ENCODE data around the gene TCHP.

TCHP gene

DNA sequence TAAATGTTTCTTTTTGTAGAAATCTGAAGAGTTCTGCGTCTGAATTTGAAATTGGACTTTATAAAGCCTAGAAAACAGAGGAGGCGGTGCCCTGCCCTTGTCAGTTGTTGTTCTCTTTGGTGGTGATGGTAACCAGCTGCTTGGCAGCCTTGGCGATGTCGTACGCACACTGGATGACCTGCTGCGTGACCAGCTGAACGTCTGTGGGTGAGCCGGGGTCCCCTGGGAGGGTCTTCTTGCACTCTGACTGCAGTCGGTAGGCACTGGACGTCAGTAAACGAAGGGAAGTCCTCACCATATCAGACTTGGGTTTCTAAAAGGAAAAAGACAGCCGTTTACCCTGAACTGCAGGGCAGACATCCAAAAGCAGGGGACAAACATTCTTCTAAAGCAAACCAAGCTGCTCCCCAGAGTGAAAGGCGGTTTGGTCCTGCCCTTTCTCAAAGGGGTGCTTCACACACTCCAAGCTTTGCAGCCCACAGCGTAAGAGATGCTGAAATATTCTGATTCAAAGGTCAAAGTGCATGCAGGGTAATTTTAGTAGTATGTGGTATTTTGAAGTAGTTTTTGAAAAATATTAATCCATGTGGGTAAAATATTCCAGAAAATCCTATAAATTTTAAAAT is 32.9 kb downstream of the TCHP start:
- no peak for DNase-seq (ENCODE audit: low read depth)

DNA sequence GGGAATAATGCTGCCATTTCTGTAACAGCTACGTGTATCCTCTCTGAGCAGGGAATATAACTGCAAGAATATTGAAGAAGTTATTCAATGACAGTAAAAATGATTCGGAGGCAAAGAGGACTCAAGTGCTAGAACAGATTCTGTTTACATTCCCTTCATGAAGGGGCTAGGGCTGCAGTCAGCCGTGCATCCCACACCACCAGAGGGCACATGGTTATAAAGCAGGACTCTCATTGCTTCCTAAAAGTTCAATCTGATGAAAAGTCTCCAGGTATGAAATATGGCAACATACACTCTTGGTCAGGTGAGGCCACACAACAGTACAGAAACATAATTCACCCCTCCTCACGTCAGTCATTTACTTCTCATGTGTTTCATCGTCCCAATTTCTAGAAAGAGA is 34.0 kb downstream of the TCHP start:
- DNase-seq (ENCODE audit: low read depth) = no peak

DNA sequence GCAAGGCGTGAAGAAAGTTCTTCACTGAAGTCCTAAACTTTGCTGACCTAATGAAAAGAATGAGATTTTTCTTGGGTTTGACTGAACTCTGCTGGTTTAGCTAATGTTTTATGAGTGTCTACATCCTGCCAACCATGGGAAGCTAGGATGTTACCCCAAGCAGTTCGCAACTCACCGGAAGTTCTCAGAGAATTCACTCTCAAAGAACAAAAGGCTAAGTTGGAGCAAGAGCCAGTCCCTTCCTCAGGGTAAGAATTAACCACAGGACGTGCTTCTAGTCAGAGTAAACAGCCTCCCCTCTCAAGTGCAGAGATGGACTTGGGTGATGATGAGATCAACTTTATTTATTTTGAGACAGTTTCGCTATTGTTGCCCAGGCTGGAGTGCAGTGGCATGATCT is 37.3 kb downstream of the TCHP start:
- DNase-seq (ENCODE audit: low read depth) = no peak

- no peak for DNase-seq (ENCODE audit: low read depth)
Observed at GRCh38 chr12:109938947-109939346, 38.9 kb downstream of the TCHP start.

DNA sequence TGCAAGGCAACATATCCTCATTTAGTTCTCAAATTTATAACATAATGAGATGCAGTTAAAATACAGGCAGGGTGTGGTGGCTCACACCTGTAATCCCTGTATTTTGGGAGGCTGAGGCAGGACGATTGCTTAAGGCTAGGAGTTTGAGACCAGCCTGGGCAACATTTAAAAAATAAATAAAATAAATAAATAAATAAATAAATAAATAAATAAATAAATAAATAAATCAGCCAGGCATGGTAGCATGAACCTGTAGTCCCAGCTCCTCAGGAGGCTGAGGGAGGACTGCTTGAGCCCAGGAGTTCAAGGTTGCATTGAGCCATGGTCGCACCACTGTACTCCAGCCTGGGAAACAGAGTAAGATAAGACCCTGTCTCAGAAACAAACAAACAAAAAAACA is 39.4 kb downstream of the TCHP start:
- DNase-seq (ENCODE audit: low read depth) = no peak

GRCh38 chr12:109940339-109940923 is 40.4 kb downstream of the TCHP start:
- DNase-seq (ENCODE audit: low read depth) = no peak

GRCh38 chr12:109943811-109944210 is 43.7 kb downstream of the TCHP start:
- no peak for DNase-seq (ENCODE audit: low read depth)

- DNase-seq (ENCODE audit: low read depth) = no peak
Observed at GRCh38 chr12:109944561-109945359, 44.7 kb downstream of the TCHP start.

DNA sequence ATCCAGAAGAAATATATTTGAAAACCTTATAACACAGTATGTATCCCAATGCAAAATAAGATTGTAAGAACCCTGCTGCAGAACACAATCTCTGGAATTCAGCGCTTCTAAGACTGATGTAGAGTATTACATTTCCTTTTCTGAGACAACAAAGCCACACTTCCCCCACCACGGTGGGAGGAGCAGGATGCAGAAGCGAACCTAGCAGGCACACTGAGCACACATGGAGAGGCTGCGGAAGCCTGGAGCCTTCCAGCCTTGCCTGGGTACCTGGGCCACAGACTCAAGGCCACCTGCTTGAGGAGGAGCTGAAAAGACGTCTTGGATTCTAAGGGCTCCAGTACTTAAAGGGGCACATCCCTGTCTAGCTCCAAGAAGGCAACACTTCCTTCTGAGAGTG is 46.4 kb downstream of the TCHP start:
- DNase-seq (ENCODE audit: low read depth) = no peak

DNA sequence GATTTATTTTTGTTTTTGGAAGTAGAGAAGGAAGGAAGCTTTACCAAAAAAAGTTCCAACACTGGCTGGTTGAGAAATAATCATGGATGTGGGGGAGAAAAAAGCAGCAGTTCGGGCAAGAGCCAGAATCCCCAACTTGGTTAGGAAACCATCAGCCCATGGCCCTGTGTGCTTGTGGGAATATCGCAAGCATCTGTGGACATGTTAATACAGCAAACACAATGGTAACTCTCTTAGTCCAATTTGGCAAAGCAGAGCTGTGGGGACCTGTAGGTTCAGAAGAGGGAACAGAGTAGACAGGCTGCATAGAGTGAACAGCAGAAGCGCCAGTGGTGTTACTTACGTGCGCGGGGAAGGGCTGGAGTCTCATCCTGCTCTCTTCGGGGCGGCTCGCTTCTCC is 46.8 kb downstream of the TCHP start:
- DNase-seq (ENCODE audit: low read depth) = no peak

DNA sequence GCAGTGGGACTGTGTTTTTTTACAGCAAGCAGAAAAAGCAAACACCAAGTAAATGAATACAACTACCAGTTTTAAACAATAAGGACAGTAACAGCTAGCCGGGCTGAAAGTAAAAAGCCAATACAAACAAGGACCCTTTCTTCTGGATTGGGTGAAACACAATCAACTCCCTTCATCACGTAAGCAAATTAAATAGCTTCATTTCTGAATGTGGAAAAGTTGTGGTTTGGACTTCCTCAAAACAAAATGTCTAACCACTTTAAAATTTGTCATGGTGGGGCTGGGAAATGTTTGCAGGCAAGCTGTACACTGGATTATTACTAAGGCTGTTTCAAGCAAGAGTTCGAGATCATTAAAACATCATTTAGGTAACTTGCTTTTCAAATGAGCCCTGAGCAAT is 47.4 kb downstream of the TCHP start:
- no peak for DNase-seq (ENCODE audit: low read depth)

GRCh38 chr12:109948368-109948767 is 48.3 kb downstream of the TCHP start:
- no peak for DNase-seq (ENCODE audit: low read depth)

DNA sequence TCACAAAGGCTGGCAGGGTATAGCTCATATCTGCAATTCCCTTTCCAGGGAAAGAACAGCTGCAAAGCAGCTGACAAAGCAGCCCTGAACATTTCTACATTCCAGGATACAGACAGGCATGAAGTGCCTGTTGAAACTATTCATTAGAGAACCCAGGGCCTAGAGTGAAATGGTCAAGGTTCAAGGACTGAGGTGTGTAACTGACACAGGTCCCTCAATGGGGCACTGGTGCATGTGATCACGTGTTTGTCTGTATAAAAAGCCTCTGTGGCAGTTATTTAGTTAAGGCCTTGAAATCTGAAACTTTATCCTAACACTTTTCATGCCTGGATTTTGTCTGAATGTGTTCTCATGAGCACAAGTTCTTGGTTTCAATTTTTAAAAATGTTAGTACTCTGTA is 49.0 kb downstream of the TCHP start:
- no peak for DNase-seq (ENCODE audit: low read depth)

- no peak for DNase-seq (ENCODE audit: low read depth)
Observed at GRCh38 chr12:109950625-109951024, 50.6 kb downstream of the TCHP start.

DNA sequence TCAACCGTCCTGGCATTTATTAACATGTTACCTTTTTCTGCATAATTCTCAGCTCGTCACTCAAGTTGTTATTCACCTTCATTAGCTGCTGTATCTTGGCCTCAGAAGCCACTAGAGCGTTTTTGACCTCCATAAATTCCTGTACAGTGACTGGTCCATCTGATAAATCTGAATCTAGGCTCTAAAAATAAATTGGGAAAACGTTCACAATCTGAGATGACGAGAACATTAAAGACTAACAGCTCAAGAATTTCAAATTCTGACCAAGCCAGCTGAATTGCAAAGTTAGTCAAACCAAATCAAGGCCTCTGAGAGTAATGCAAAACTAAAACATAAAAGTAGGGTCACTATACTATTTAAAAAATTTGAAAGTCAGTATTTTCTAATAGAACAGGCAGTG is 51.1 kb downstream of the TCHP start:
- no peak for DNase-seq (ENCODE audit: low read depth)

GRCh38 chr12:109951751-109952150 is 51.7 kb downstream of the TCHP start:
- DNase-seq (ENCODE audit: low read depth) = no peak

DNA sequence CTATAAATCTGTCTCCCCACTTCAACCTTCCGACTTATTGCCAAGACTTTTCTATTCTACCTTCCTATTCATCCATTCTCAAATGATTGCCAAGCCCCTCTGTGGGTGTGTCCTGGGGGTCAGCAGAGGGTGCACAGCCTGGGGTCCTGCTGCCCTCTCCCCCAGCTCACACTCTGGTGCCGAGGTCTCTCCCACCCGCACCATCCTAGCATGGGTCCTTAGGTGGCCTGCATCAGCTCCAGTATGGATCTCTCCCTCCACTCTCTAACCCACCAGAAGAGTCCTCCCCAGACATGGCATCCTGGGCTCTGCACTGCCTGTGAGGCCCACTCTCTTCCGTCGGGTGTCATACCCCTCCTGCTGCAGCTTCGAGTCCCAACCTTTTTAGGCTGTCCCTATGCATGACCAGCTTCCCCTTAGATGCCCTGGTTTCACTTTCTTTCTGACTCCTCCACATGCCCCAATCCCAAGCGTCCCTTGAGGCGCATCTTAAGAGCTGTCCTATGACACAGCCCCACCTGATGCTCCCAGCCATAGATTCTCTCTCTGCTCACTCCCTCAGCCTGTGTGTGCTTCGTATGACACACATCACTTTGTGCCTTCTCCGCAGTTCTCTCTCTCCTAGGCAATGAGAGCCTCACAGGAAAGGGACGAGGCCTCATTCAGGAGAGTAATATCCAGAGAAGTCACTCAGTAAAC is 52.2 kb downstream of the TCHP start:
- no peak for DNase-seq (ENCODE audit: low read depth)

- no peak for DNase-seq (ENCODE audit: low read depth)
Observed at GRCh38 chr12:109952873-109953272, 52.8 kb downstream of the TCHP start.

- DNase-seq (ENCODE audit: low read depth) = no peak
Observed at GRCh38 chr12:109953656-109954055, 53.6 kb downstream of the TCHP start.

DNA sequence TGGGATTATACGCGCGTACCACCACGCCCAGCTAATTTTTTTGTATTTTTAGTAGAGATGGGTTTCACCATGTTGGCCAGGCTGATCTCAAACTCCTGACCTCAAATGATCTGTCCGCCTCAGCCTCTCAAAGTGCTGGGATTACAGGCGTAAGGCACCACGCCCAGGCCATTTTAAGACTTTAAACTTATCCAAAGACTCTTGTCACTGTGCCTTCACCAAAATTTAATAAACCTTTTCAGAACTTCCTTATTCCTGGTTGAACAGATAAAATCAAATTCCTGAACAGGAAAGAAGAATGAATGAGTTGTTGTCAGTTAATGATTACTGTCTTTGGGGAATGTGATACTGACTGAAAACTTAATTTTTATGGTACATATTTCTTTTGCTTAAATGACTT is 58.3 kb downstream of the TCHP start:
- no peak for DNase-seq (ENCODE audit: low read depth)

- no peak for DNase-seq (ENCODE audit: low read depth)
Observed at GRCh38 chr12:109959411-109960093, 59.5 kb downstream of the TCHP start.

- no peak for DNase-seq (ENCODE audit: low read depth)
Observed at GRCh38 chr12:109961201-109961600, 61.1 kb downstream of the TCHP start.

Measured in activated gamma-delta T cell treated with anti-CD3 and anti-CD28 coated beads, Interleukin-2, amount 50 U/mL, for 16 hours (primary cell).